K562 (cell line): ENCODE measurements around the gene CCDC171. TPM values are rescaled to one million over a fixed set of nuclear protein-coding genes. Genes with fewer than 3 reads are reported as not detected.
A peak's percentile ranks its signal among the peaks of the same experiment; 100 is the strongest.

ENCODE experiments used
- AFF4 ChIP-seq: sonication (generic); formaldehyde crosslinking; IDR thresholded peaks from 2 replicates; pipeline ENCODE4 v1.8.0; 2023; ENCODE audit warnings: mild to moderate bottlenecking, missing genetic modification reagents
- ATF6 ChIP-seq: sonication (generic); formaldehyde crosslinking; IDR thresholded peaks from 2 replicates; pipeline ENCODE4 v1.4.0; 2020; ENCODE audit warnings: mild to moderate bottlenecking, missing genetic modification reagents
- DPF2 ChIP-seq: fragments of 450-650 bp; IDR thresholded peaks from 2 replicates; pipeline ENCODE4 v1.6.1; 2016
- E2F6 ChIP-seq, 2 experiments: IDR thresholded peaks; 2 replicates each; pipeline ENCODE4 v1.6.1; 2011; ENCODE audit warnings: borderline replicate concordance in 1 of 2, control low read depth in 1 of 2, low read depth in 1 of 2, low read length in 1 of 2, mild to moderate bottlenecking in 1 of 2, mixed read lengths in 1 of 2, moderate library complexity in 1 of 2; ENCODE audit not compliant: insufficient read depth in 1 of 2, insufficient read length in 1 of 2, poor library complexity in 1 of 2, severe bottlenecking in 1 of 2; ENCODE audit errors: extremely low read depth in 1 of 2
- ETS2 ChIP-seq: IDR thresholded peaks from 2 replicates; pipeline ENCODE4 v1.6.1; 2016; ENCODE audit warnings: borderline replicate concordance, missing genetic modification characterization, mild to moderate bottlenecking, moderate library complexity, missing compliant biosample characterization; ENCODE audit not compliant: poor library complexity, severe bottlenecking
- ETV5 ChIP-seq: sonication (generic); formaldehyde crosslinking; IDR thresholded peaks from 2 replicates; pipeline ENCODE4 v1.4.0; 2020; ENCODE audit warnings: low read depth, mild to moderate bottlenecking, missing genetic modification reagents
- FOS ChIP-seq: IDR thresholded peaks from 3 replicates; pipeline ENCODE4 v1.6.1; 2011; ENCODE audit not compliant: insufficient read length; ENCODE audit errors: extremely low read depth
- FOXA3 ChIP-seq, 2 experiments: fragments of 450-650 bp in 1 of 2; sonication (generic) in 1 of 2; formaldehyde crosslinking; IDR thresholded peaks in 1 of 2; conservative IDR thresholded peaks in 1 of 2; 2 replicates each; pipeline versions ENCODE4 v1.4.0 to v1.8.0; 2020 to 2022; ENCODE audit warnings: mild to moderate bottlenecking in 2 of 2, missing genetic modification reagents in 1 of 2
- NELFE ChIP-seq: IDR thresholded peaks from 2 replicates; pipeline ENCODE4 v1.6.1; 2011; ENCODE audit warnings: mild to moderate bottlenecking; ENCODE audit not compliant: insufficient read depth, insufficient read length
- POLR2A ChIP-seq: fragments of 450-650 bp; conservative IDR thresholded peaks from 2 replicates; pipeline ENCODE4 v1.6.1; 2016
- TAL1 ChIP-seq: fragments of 450-650 bp; IDR thresholded peaks from 2 replicates; pipeline ENCODE4 v1.6.1; 2016; ENCODE audit warnings: mild to moderate bottlenecking
- ZNF274 ChIP-seq: IDR thresholded peaks from 2 replicates; pipeline ENCODE4 v1.6.1; 2011; ENCODE audit warnings: low read depth, mild to moderate bottlenecking, low read length, moderate library complexity, borderline replicate concordance
- ZNF41 ChIP-seq: fragments of 250-450 bp; sonication (Bioruptor Pico); conservative IDR thresholded peaks from 2 replicates; pipeline ENCODE4 v1.4.0; 2020; ENCODE audit warnings: mild to moderate bottlenecking
- ZNF592 ChIP-seq: fragments of 450-650 bp; IDR thresholded peaks from 2 replicates; pipeline ENCODE4 v1.6.1; 2017; ENCODE audit warnings: antibody characterized with exemption, mild to moderate bottlenecking
- polyA plus RNA-seq, 8 experiments: library from polyadenylated mRNA; depleted of rRNA in 4 of 8; stranded (reverse) in 5 of 8; unstranded in 3 of 8; fragments of >200 nt; fragmentation: Nextera tagmentation in 2 of 8; fragmentation: Illumina TruSeq in 1 of 8; extraction: Ambion mirVana in 2 of 8; extraction: Trizol in 1 of 8; gene quantifications; 2 replicates each; pipeline versions ENCODE4 v1.2.1 to v1.2.3, GENCODE V29; 2011 to 2014; ENCODE audit warnings: inconsistent platforms in 1 of 8, missing spikeins in 1 of 8
- total RNA-seq, 7 experiments: library from RNA; depleted of rRNA in 6 of 7; stranded (reverse); fragments of >200 nt in 6 of 7; fragmentation: Illumina TruSeq in 2 of 7; extraction: Trizol in 2 of 7; gene quantifications; 2 replicates each; pipeline versions ENCODE4 v1.2.1 to v1.2.3, GENCODE V29; 2011 to 2021; ENCODE audit warnings: low replicate concordance in 1 of 7
- TF ChIP-seq, protein P1 (sequence below): fragments of 250-450 bp; sonication (Bioruptor Pico); IDR thresholded peaks from 2 replicates; pipeline ENCODE4 v1.8.0; 2021; ENCODE audit warnings: moderate library complexity, mild to moderate bottlenecking, inconsistent platforms

Gene CCDC171
- total and polyA plus RNA-seq, 9 of the 15 experiments (the other 6 are each of a cell fraction or from before 2014, with no cell fraction given), result 0.08 to 3.8 (median 0.27) TPM

DNA sequence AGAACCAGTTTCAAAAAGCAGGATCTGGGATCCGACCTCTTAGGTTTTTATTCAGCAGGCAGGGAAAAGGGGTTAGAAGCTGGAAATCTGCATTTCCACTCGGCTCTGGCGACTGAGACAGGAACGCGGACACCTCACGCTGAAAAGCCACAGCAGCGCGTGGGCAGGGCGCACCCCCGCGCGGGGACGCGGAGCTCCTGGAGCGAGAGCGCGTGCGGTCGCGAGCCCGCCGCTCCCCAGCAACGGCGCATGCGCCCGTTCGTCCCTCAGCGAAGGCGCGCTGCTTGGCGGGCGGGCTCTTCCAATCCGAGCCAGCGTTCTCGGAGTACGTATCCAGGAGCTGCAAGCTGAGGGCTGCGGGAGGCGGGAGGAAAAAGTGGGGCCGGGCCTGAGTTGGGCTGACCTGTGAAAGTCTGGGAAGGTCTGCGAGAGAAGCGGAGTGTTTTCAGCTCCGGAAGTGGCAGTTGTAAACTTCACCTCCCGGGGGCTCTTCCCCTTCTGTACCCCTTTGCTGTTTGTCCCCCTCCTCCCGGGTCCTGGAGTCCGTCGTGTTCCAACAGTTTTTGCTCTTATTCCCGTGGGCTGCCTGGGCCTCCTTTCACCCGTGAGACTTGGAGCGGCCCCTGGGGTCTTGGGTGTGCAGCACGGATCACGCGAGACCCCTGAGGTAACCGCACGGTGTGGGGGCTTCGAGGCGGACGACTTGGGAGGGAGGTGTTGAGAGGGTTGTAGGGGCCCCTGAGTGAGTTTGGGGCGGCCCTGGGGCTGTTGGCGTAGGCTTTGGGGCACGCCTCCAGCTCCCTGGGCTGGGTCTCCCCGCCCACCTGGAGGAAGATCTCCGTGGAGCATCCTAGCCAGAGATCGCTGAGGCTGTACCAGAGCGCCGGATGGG is at the start of gene CCDC171 (continued):
- TF ChIP-seq ZNF274, result no peak
- TF ChIP-seq ATF6 (CRISPR knock-in tag), result no peak
- no peak for TF ChIP-seq AFF4
- TF ChIP-seq ETV5 (CRISPR knock-in tag), result no peak
- TF ChIP-seq DPF2, result no peak
- TF ChIP-seq POLR2A, result peak; percentile 46; the same call in 1 of the 2 replicates
- no peak for TF ChIP-seq ETS2
- no peak for TF ChIP-seq ZNF41
- TF ChIP-seq ZNF592, result no peak
- no peak for TF ChIP-seq FOXA3 (CRISPR knock-in tag; conservative IDR thresholded peaks at IDR 0.05 in 1 of 2, IDR thresholded peaks at IDR 0.05 in 1 of 2)
- TF ChIP-seq, protein P1, sequence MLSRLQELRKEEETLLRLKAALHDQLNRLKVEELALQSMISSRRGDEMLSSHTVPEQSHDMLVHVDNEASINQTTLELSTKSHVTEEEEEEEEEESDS (CRISPR knock-in tag), result no peak
- TF ChIP-seq E2F6 (IDR thresholded peaks at IDR 0.05; ENCODE audit: borderline replicate concordance in 1 of 2, extremely low read depth in 1 of 2, insufficient read depth in 1 of 2, insufficient read length in 1 of 2, low read depth in 1 of 2, low read length in 1 of 2, poor library complexity in 1 of 2, severe bottlenecking in 1 of 2), result peak; percentile 90 to 98
- no peak for TF ChIP-seq TAL1
- no peak for TF ChIP-seq NELFE
- TF ChIP-seq FOS, result no peak
